Hepatocyte (in vitro differentiated cells): Measurements from ENCODE around the gene S100P. TPM values are rescaled to one million over a fixed set of nuclear protein-coding genes. Genes with fewer than 3 reads are reported as not detected.

ENCODE experiments used
- DNase-seq: peaks from one replicate; pipeline ENCODE4 v3.0.0-alpha.2; 2016; ENCODE audit warnings: low spot score
- H2AFZ ChIP-seq: fragments of 200-600 bp; sonication (generic); 2 replicates; pipeline ENCODE4 v1.6.0; 2016; ENCODE audit warnings: antibody characterized with exemption, mild to moderate bottlenecking
- H3K27ac ChIP-seq: fragments of 200-600 bp; sonication (generic); 2 replicates; pipeline ENCODE4 v1.5.1; 2016; ENCODE audit warnings: mild to moderate bottlenecking
- H3K27me3 ChIP-seq: fragments of 200-600 bp; sonication (generic); 2 replicates; pipeline ENCODE4 v1.6.1; 2016
- H3K36me3 ChIP-seq: fragments of 200-600 bp; sonication (generic); replicated peaks from 2 replicates; pipeline ENCODE4 v1.5.1; 2016; ENCODE audit warnings: low read depth; ENCODE audit not compliant: insufficient read depth
- H3K4me1 ChIP-seq: fragments of 200-600 bp; sonication (generic); 2 replicates; pipeline ENCODE4 v1.5.1; 2016; ENCODE audit warnings: mild to moderate bottlenecking, moderate library complexity; ENCODE audit not compliant: insufficient read depth
- H3K4me2 ChIP-seq: fragments of 200-600 bp; sonication (generic); 2 replicates; pipeline ENCODE4 v1.6.0; 2016
- H3K4me3 ChIP-seq: fragments of 200-600 bp; sonication (generic); 2 replicates; pipeline ENCODE4 v1.5.1; 2016; ENCODE audit warnings: mild to moderate bottlenecking
- H3K79me2 ChIP-seq: fragments of 200-600 bp; sonication (generic); 2 replicates; pipeline ENCODE4 v1.6.0; 2017; ENCODE audit warnings: mild to moderate bottlenecking
- H3K9me2 ChIP-seq: fragments of 200-600 bp; sonication (generic); replicated peaks from 2 replicates; pipeline ENCODE4 v1.6.0; 2017; ENCODE audit warnings: mild to moderate bottlenecking; ENCODE audit not compliant: insufficient read depth
- H3K9me3 ChIP-seq: fragments of 200-600 bp; sonication (generic); 2 replicates; pipeline ENCODE4 v1.5.1; 2016; ENCODE audit warnings: low read depth, mild to moderate bottlenecking
- H4K20me1 ChIP-seq: fragments of 200-600 bp; sonication (generic); 2 replicates; pipeline ENCODE4 v1.6.0; 2016; ENCODE audit warnings: mild to moderate bottlenecking; ENCODE audit not compliant: insufficient read depth, poor library complexity, severe bottlenecking
- EZH2 ChIP-seq: fragments of 200-600 bp; sonication (generic); IDR thresholded peaks from 2 replicates; pipeline ENCODE4 v1.6.1; 2016; ENCODE audit warnings: antibody characterized with exemption, mild to moderate bottlenecking, borderline replicate concordance
- EZH2phosphoT487 ChIP-seq: fragments of 200-600 bp; sonication (generic); IDR thresholded peaks from one replicate; pipeline ENCODE4 v1.6.1; 2018; ENCODE audit warnings: antibody characterized with exemption, mild to moderate bottlenecking, low read depth, moderate library complexity; ENCODE audit not compliant: unreplicated experiment, severe bottlenecking
- WGBS: methylation state at CpG from one replicate; pipeline ENCODE4 v1.1.6; 2016; ENCODE audit warnings: low lambda C conversion rate; ENCODE audit errors: missing lambda C conversion rate; 5-methylcytosine and 5-hydroxymethylcytosine counted together
- polyA plus RNA-seq: library from polyadenylated mRNA; unstranded; fragments of >200 nt; fragmentation: Nextera tagmentation; extraction: Ambion mirVana; gene quantifications from 2 replicates; pipeline ENCODE4 v1.2.1, GENCODE V29; 2016
- total RNA-seq: library from RNA; depleted of rRNA; stranded (reverse); fragments of >200 nt; gene quantifications from 2 replicates; pipeline ENCODE4 v1.2.3, GENCODE V29; 2014
- TF ChIP-seq, protein P1 (sequence below): fragments of 200-600 bp; sonication (generic); IDR thresholded peaks from 2 replicates; pipeline ENCODE4 v1.5.1; 2016; ENCODE audit warnings: antibody characterized with exemption, mild to moderate bottlenecking; ENCODE audit not compliant: poor library complexity

S100P gene
- total and polyA plus RNA-seq, 2 experiments from 2014 or later: 36.6 to 51.6 TPM

DNA sequence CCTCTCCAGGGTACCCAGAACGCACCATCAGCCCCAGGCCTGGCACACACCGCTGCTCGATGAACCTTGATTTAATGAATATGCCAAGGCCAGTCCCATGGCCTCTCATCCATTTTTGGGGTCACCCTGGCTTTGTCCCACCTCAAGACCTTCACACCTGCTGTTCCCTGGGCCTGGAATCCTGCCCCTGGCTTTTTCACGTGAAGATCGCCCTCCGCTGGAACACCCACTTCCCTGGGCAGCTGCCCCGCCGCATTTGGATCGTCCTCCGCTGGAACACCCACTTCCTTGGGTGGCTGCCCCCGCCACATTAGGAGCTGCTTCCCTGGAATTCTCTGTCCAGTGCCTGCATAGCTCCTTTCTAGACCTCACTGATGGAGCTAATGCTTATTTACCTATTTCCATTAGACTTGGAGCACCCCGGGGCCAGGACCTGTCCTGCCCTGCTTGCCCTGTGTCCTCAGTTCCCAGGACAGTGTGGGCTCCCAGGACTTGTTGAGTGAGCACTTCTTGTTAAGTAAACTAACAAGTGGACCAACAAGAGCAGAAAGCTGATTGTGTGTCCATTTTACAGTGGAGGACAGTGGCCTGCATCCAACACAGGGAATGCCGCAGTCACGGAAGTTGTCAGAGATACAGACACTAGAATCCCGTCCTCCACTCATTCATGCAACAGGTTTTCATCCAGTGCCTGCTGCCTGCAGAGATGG lies 34.8 kb downstream of the S100P start:
- Histone ChIP-seq H3K9me3 (no peaks in the 10 kb centered on the region), H3K4me3 (no peak overlapping the region), H3K4me2 (no peak overlapping the region), H3K4me1 (peaks cover 8% of the 10 kb centered on the region), H3K27ac (no peak overlapping the region), H2AFZ (no peak overlapping the region), H3K27me3 (no peaks in the 10 kb centered on the region), H3K79me2 (no peaks in the 10 kb centered on the region), H4K20me1 (no peaks in the 10 kb centered on the region), H3K36me3 (no peaks in the 10 kb centered on the region), H3K9me2 (no peaks in the 10 kb centered on the region)
- WGBS: 92% methylated on average over 15 of the region's 15 CpGs
- DNase-seq: peak; percentile 3
- no peak for TF ChIP-seq EZH2phosphoT487
- TF ChIP-seq EZH2: no peak
- TF ChIP-seq, protein P1, sequence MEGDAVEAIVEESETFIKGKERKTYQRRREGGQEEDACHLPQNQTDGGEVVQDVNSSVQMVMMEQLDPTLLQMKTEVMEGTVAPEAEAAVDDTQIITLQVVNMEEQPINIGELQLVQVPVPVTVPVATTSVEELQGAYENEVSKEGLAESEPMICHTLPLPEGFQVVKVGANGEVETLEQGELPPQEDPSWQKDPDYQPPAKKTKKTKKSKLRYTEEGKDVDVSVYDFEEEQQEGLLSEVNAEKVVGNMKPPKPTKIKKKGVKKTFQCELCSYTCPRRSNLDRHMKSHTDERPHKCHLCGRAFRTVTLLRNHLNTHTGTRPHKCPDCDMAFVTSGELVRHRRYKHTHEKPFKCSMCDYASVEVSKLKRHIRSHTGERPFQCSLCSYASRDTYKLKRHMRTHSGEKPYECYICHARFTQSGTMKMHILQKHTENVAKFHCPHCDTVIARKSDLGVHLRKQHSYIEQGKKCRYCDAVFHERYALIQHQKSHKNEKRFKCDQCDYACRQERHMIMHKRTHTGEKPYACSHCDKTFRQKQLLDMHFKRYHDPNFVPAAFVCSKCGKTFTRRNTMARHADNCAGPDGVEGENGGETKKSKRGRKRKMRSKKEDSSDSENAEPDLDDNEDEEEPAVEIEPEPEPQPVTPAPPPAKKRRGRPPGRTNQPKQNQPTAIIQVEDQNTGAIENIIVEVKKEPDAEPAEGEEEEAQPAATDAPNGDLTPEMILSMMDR: no peak

DNA sequence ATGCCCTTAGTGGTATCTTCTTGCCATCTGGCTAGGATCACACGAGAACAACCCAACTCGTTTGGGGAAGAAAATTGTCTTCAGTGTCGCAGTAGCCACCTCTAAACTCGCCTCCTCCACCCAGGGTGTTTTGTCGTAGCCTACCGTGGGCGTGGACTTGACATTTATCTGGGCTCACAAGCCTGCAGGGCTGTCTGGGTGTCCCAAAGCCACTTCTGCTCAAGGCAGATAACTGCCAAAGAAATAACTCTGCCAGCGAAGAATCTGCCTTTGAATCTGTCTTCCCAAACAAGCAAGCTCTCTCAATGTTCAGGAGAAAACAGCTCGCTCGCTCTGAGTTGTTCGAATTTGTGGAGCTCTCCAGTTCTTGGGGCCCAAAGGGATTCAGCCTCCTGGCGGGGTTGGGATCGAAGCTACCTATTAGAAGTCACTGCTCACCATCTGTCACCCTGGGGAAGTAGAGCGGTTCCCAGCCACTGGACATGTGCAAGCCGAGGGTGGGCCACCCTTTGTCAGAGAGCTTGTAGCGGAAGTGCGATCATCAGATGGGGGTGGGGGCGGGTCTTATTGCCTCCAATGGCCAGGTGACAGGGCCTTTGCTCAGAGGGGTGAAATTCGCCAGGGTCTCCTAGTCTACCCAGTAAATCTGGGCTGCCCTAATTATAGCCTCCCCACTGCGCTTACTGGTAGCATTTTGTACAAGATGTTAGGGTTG lies 37.1 kb downstream of the S100P start:
- Histone ChIP-seq H3K4me3 (no peak overlapping the region), H3K9me2 (no peaks in the 10 kb centered on the region), H3K36me3 (no peaks in the 10 kb centered on the region), H3K27ac (no peak overlapping the region), H3K9me3 (no peaks in the 10 kb centered on the region), H3K4me1 (peaks cover 8% of the 10 kb centered on the region), H3K27me3 (no peaks in the 10 kb centered on the region), H2AFZ (no peak overlapping the region), H3K4me2 (no peak overlapping the region), H4K20me1 (no peaks in the 10 kb centered on the region), H3K79me2 (no peaks in the 10 kb centered on the region)
- 76% methylated on average over 19 of the region's 20 CpGs for WGBS
- TF ChIP-seq EZH2phosphoT487: no peak
- TF ChIP-seq, protein P1: no peak
- TF ChIP-seq EZH2: no peak
- peak; percentile 4 for DNase-seq

GRCh38 chr4:6731318-6731675 lies 37.6 kb downstream of the S100P start:
- Histone ChIP-seq H3K9me2 (no peaks in the 10 kb centered on the region), H4K20me1 (no peaks in the 10 kb centered on the region), H3K27ac (no peak overlapping the region), H3K9me3 (no peaks in the 10 kb centered on the region), H3K79me2 (no peaks in the 10 kb centered on the region), H2AFZ (no peak overlapping the region), H3K27me3 (no peaks in the 10 kb centered on the region), H3K36me3 (no peaks in the 10 kb centered on the region), H3K4me3 (no peak overlapping the region), H3K4me1 (peaks cover 8% of the 10 kb centered on the region), H3K4me2 (no peak overlapping the region)
- 96% methylated on average over 8 of the region's 8 CpGs for WGBS
- TF ChIP-seq EZH2: no peak
- TF ChIP-seq, protein P1: no peak
- no peak for TF ChIP-seq EZH2phosphoT487
- no peak for DNase-seq
